Activated CD4-positive, alpha-beta T cell treated with anti-CD3 and anti-CD28 coated beads, Interleukin-2, Interleukin-6, amounts not matched to agents 100 ng/mL and 50 ng/mL, durations not matched to agents 16 hours and 8 hours (primary cell): Measurements from ENCODE around the gene UIMC1.

Experiments
- DNase-seq: peaks from one replicate; pipeline ENCODE4 v3.0.0-alpha.2; 2020

UIMC1 gene

DNA sequence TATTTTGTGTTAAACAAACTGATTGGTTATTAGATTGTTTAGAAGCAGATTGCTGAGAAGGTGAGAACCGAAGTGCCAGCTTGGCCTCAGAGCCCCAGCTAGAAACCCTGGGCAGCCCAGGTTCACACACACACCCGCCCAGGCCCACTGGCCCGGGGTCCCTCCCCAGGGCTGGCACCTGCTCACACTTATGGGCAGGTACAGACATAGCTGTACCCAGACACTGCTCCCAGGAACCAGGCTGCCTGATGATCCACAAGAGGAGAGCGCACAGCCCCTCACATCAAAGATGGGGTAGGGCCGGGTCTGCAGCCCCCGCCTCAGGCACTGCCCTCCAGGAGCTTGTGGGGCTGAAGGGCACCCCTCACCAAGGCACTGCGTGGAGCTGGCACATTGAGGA is 140.6 kb downstream of the UIMC1 start:
- DNase-seq: no peak

DNA sequence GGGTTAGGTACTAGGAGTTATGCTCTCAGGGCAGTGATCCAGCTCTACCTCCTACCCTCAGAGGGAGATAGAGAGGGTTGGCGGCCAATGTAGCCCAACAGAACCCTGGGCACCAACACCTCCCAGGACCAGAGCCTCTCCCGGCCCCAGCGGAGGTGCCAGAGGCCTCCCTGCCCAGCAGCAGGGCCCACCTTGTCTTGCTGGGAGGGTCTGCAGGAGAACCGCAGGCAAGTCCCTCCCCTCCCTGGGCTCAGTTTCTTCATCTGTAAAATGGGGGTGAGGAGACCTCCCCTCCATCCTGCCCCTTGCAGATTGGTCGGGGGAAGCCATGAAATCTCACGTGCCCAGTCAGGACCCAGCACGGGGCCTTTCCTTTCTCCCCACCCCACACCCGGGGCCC is 141.8 kb downstream of the UIMC1 start:
- no peak for DNase-seq

DNA sequence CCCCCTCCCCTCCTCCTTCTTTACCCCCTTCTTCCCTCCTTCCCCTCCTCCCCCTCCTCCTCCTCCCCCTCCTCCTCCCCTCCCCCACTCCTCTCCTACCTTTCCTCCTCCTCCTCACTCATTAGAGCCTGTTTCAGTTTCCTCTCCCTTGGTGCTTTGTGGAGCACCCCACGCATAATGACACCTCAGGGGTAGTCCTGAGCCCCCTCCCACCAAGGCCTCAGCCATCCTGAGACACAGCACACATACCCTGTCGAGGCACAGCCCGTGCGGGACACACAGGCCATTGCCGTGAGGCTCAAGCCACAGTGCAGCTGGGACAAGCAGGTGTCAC is 142.8 kb downstream of the UIMC1 start:
- no peak for DNase-seq

- no peak for DNase-seq
Observed at GRCh38 chr5:176863041-176863764, 143.4 kb downstream of the UIMC1 start.

- DNase-seq: no peak
Observed at GRCh38 chr5:176862330-176862995, 144.1 kb downstream of the UIMC1 start.

GRCh38 chr5:176861276-176861675 is 145.3 kb downstream of the UIMC1 start:
- DNase-seq: no peak

DNA sequence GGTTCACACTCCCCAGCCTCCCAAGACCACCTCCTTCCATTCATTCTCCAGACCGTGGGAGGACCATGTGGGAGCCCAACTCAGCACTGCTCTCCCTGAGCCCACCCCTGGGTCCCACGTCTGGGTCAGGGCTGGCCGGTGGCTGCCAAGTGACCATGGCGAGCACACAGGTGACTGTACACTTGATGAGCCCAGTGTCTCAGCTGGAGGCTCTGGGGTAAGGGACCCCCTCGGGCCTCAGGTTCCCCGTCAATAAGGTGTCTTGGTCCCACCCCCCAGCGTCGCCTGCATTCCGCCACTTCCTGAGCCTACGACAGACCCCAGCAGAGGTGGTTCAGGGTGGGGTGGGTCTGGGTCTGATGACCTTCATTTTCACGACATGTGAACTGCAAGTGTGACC is 146.2 kb downstream of the UIMC1 start:
- no peak for DNase-seq

DNA sequence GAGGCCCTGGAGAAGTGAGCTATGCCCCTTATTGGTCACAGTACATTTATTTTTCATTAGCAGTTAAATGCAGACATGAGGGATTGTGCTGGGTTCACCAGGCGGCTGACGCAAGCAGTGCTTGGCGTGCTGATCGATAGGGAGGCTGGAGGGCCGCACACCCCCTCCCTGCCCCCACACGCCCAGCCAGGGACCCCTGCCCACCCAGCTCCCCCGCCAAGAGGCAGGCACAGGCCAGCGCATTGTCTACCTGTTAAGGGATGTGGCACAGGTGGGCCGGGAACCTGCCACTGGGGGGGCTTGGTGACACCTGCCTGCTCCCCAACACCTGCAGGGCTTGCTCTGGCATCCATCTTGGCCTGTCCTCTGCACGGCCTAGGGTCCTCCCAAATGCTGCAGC is 146.7 kb downstream of the UIMC1 start:
- no peak for DNase-seq

GRCh38 chr5:176857894-176858273 is 148.7 kb downstream of the UIMC1 start:
- no peak for DNase-seq

- no peak for DNase-seq
Observed at GRCh38 chr5:176857216-176857893, 149.2 kb downstream of the UIMC1 start.

- no peak for DNase-seq
Observed at GRCh38 chr5:176856746-176857145, 149.8 kb downstream of the UIMC1 start.

DNA sequence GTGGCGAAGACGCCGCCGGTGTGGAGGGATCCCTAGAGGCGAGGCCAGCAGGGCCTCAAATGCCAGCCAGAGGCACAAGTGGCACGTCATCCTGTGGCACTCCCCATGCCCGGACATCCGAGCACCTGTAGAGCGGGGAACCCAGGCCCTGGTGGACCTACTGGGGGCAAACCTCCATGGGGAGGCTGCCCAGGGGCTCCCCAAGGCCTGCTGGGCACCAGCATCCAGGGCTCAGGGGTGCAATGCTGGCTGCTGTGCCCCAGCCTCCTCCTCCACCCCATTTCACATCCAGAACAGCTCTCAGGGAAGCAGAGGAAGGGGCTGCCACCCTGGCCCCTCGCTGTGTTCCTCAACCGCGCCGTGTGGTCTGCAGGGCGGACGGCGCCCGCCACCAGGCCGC is 151.0 kb downstream of the UIMC1 start:
- no peak for DNase-seq
